Parathyroid adenoma (tissue), 2 donors: Measurements from ENCODE around the gene AADAT.

Source experiments
- H2AFZ ChIP-seq: fragments of 300-600 bp; sonication (generic); one replicate; pipeline ENCODE4 v1.7.0; 2017; ENCODE audit warnings: antibody characterized with exemption, mild to moderate bottlenecking
- H3K27ac ChIP-seq: fragments of 300-600 bp; sonication (generic); one replicate; pipeline ENCODE4 v1.7.0; 2017
- H3K27me3 ChIP-seq: fragments of 300-600 bp; sonication (generic); one replicate; pipeline ENCODE4 v1.7.0; 2017; ENCODE audit warnings: low read length; ENCODE audit not compliant: control insufficient read depth, insufficient read depth
- H3K36me3 ChIP-seq: fragments of 300-600 bp; sonication (generic); one replicate; pipeline ENCODE4 v1.7.0; 2017; ENCODE audit warnings: low read length; ENCODE audit not compliant: control insufficient read depth, insufficient read depth
- H3K4me1 ChIP-seq: fragments of 300-600 bp; sonication (generic); one replicate; pipeline ENCODE4 v1.7.0; 2017; ENCODE audit warnings: control low read depth
- H3K4me2 ChIP-seq: fragments of 300-600 bp; sonication (generic); one replicate; pipeline ENCODE4 v1.7.0; 2017; ENCODE audit warnings: low read length
- H3K4me3 ChIP-seq: fragments of 300-600 bp; sonication (generic); one replicate; pipeline ENCODE4 v1.7.0; 2017; ENCODE audit warnings: low read depth, low read length
- H3K79me2 ChIP-seq: fragments of 300-600 bp; sonication (generic); one replicate; pipeline ENCODE4 v1.7.0; 2017; ENCODE audit warnings: control low read depth
- H3K9ac ChIP-seq: fragments of 300-600 bp; sonication (generic); one replicate; pipeline ENCODE4 v1.7.0; 2017; ENCODE audit warnings: mild to moderate bottlenecking
- H3K9me3 ChIP-seq: fragments of 300-600 bp; sonication (generic); one replicate; pipeline ENCODE4 v1.7.0; 2017; ENCODE audit warnings: low read length; ENCODE audit not compliant: control insufficient read depth
- CTCF ChIP-seq: fragments of 300-600 bp; sonication (generic); IDR thresholded peaks from one replicate; pipeline ENCODE4 v1.7.0; 2017; ENCODE audit warnings: antibody characterized with exemption, mild to moderate bottlenecking
- donor health status: primary hyperparathyroidism.

The AADAT gene

GRCh38 chr4:170089668-170090351 is at the start of gene AADAT:
TSS of gene AADAT (minus strand) at chr4:170089956. CDS start at chr4:170089690, 266 bp downstream.
- TF ChIP-seq CTCF = peak; percentile 51
- Histone ChIP-seq H3K4me2 (peak within 1 kb of the TSS; percentile 71), H3K9me3 (no peaks in the 10 kb centered on the region), H3K79me2 (no peaks in the 10 kb centered on the region), H3K9ac (no peak within 1 kb of the TSS), H3K4me3 (peak within 1 kb of the TSS; percentile 55), H3K27ac (no peak within 1 kb of the TSS), H2AFZ (peak within 1 kb of the TSS; percentile 75), H3K27me3 (no peaks in the 10 kb centered on the region), H3K4me1 (no peaks in the 10 kb centered on the region), H3K36me3 (no peaks in the 10 kb centered on the region)

- TF ChIP-seq CTCF = peak; percentile 52
- Histone ChIP-seq H3K27ac (no peak overlapping the region), H3K79me2 (no peaks in the 10 kb centered on the region), H3K27me3 (no peaks in the 10 kb centered on the region), H3K36me3 (no peaks in the 10 kb centered on the region), H2AFZ (no peak overlapping the region), H3K4me2 (no peak overlapping the region), H3K9me3 (no peaks in the 10 kb centered on the region), H3K4me1 (no peaks in the 10 kb centered on the region), H3K4me3 (no peak overlapping the region), H3K9ac (no peak overlapping the region)
Observed at GRCh38 chr4:170138580-170139194, 48.9 kb upstream of the AADAT start.

GRCh38 chr4:170137927-170138326 is 48.2 kb upstream of the AADAT start:
- Histone ChIP-seq H3K9me3 (no peaks in the 10 kb centered on the region), H3K27me3 (no peaks in the 10 kb centered on the region), H3K79me2 (no peaks in the 10 kb centered on the region), H3K4me3 (no peak overlapping the region), H3K4me1 (no peaks in the 10 kb centered on the region), H3K27ac (no peak overlapping the region), H3K9ac (no peak overlapping the region), H3K4me2 (no peak overlapping the region), H3K36me3 (no peaks in the 10 kb centered on the region), H2AFZ (no peak overlapping the region)
- no peak for TF ChIP-seq CTCF

- H3K4me3 ChIP-seq = no peak overlapping the region
- no peaks in the 10 kb centered on the region for H3K79me2 ChIP-seq
- H3K4me2 ChIP-seq = no peak overlapping the region
- H3K27ac ChIP-seq = no peak overlapping the region
- H3K27me3 ChIP-seq = no peaks in the 10 kb centered on the region
- H3K9ac ChIP-seq = no peak overlapping the region
- H2AFZ ChIP-seq = no peak overlapping the region
- no peaks in the 10 kb centered on the region for H3K4me1 ChIP-seq
- no peaks in the 10 kb centered on the region for H3K36me3 ChIP-seq
- TF ChIP-seq CTCF = no peak
- H3K9me3 ChIP-seq = no peaks in the 10 kb centered on the region
Observed at GRCh38 chr4:170137466-170137865, 47.7 kb upstream of the AADAT start.

- Histone ChIP-seq H3K27me3 (no peaks in the 10 kb centered on the region), H3K4me1 (no peaks in the 10 kb centered on the region), H3K79me2 (no peaks in the 10 kb centered on the region), H3K9ac (no peak overlapping the region), H3K4me2 (no peak overlapping the region), H3K27ac (no peak overlapping the region), H3K4me3 (no peak overlapping the region), H3K9me3 (no peaks in the 10 kb centered on the region), H2AFZ (no peak overlapping the region), H3K36me3 (no peaks in the 10 kb centered on the region)
- TF ChIP-seq CTCF = no peak
Observed at GRCh38 chr4:170134821-170135220, 45.1 kb upstream of the AADAT start.
